Uterus (tissue), 4 donors: Measurements from ENCODE around the gene TMEM242. TPM values are rescaled to one million over a fixed set of nuclear protein-coding genes. Genes with fewer than 3 reads are reported as not detected.

Experiments used
- DNase-seq, 2 donors: peaks; one replicate each; pipeline ENCODE4 v3.0.0-alpha.2; 2019 to 2020
- H3K27ac ChIP-seq, 2 donors: fragments of 200-600 bp; sonication (generic); 1 replicate in 1 of 2; 2 replicates in 1 of 2; pipeline ENCODE4 v1.5.1; 2016 to 2018
- H3K27me3 ChIP-seq, 2 donors: fragments of 200-600 bp; sonication (generic); one replicate each; pipeline ENCODE4 v1.5.1; 2018 to 2019; ENCODE audit warnings: control low read depth in 1 of 2
- H3K36me3 ChIP-seq, 2 donors: fragments of 200-600 bp; sonication (generic); one replicate each; pipeline ENCODE4 v1.5.1; 2019; ENCODE audit warnings: control low read depth in 1 of 2
- H3K4me1 ChIP-seq, 2 donors: fragments of 200-600 bp; sonication (generic); one replicate each; pipeline ENCODE4 v1.5.1; 2018 to 2019; ENCODE audit warnings: control low read depth in 1 of 2
- H3K4me3 ChIP-seq, 2 donors: fragments of 200-600 bp; sonication (generic); 1 replicate in 1 of 2; 2 replicates in 1 of 2; pipeline ENCODE4 v1.5.1; 2018 to 2019; ENCODE audit warnings: mild to moderate bottlenecking in 1 of 2
- H3K9me3 ChIP-seq, 2 donors: fragments of 200-600 bp; sonication (generic); one replicate each; pipeline ENCODE4 v1.5.1; 2019; ENCODE audit warnings: control low read depth in 1 of 2
- CTCF ChIP-seq, 4 experiments: fragments of 200-600 bp in 2 of 4; fragments of 450-650 bp in 2 of 4; sonication (generic) in 2 of 4; IDR thresholded peaks; one replicate each; pipeline ENCODE4 v1.5.1; 2016 to 2019; ENCODE audit warnings: antibody characterized with exemption in 4 of 4, mild to moderate bottlenecking in 2 of 4, moderate library complexity in 1 of 4
- POLR2A ChIP-seq, 2 donors: fragments of 450-650 bp; IDR thresholded peaks; one replicate each; pipeline ENCODE4 v1.6.1; 2016; ENCODE audit warnings: antibody characterized with exemption in 2 of 2, mild to moderate bottlenecking in 1 of 2, moderate library complexity in 1 of 2
- intact Hi-C: fragments of 100-400 bp; cut with DNase I; formaldehyde crosslinking; loops from one replicate; pipeline ENCODE4 v1.15.1; 2023; ENCODE audit warnings: low total_unique reads
- total RNA-seq, 4 donors: library from RNA; depleted of rRNA in 3 of 4; stranded (reverse); fragments of >200 nt in 3 of 4; gene quantifications; one replicate each; pipeline versions ENCODE4 v1.1.0 to v1.2.4, GENCODE V29; 2014 to 2023
- donor health status: DM: yes; HTN: yes; CAD: no.

The TMEM242 gene
- total RNA-seq, 4 donors from 2014 or later = 3.3 to 14.2 (median 11.8) TPM

DNA sequence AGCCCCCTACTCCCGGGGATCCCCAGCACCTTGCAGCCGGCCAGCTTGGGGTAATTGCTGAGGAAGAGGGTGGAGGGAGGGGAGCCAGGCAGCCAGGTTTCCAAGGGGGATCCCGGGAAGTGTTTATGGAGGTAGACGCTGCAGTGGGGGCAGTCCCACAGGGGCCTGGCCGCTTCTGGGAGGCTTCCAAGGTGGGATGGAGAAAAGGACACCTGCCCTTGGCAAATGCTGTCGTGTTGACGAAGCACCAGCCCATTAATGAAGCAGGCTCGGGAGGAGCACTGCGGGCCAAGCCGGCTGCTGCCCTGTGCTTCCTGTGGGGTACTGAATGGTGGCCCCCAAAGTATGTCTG, 82.4 kb downstream of the TMEM242 start:
- Histone ChIP-seq H3K4me1 (peaks cover 0 to 8% of the 10 kb centered on the region in 2 donors), H3K36me3 (no peaks in the 10 kb centered on the region), H3K4me3 (peak overlapping the region in 1 of 2 donors; percentile 27), H3K27ac (peak overlapping the region; percentile 87 to 94), H3K27me3 (no peaks in the 10 kb centered on the region), H3K9me3 (no peaks in the 10 kb centered on the region)
- peak in 1 of 2 donors; percentile 51 for DNase-seq
- TF ChIP-seq CTCF (IDR thresholded peaks at IDR 0.05) (no peak), POLR2A (IDR thresholded peaks at IDR 0.05) (no peak)
- intact Hi-C loops = no loop called here

- Histone ChIP-seq H3K36me3 (no peaks in the 10 kb centered on the region), H3K4me1 (peaks cover 0 to 5% of the 10 kb centered on the region in 2 donors), H3K27me3 (no peaks in the 10 kb centered on the region), H3K27ac (peak overlapping the region; percentile 87 to 94), H3K4me3 (peak overlapping the region; percentile 6 to 27), H3K9me3 (no peaks in the 10 kb centered on the region)
- peak; percentile 92 to 94 for DNase-seq
- TF ChIP-seq CTCF (IDR thresholded peaks at IDR 0.05) = no peak
- TF ChIP-seq POLR2A (IDR thresholded peaks at IDR 0.05) = no peak
- intact Hi-C loops = no loop called here
These were observed 83.0 kb downstream of the TMEM242 start for GRCh38 chr6:157240059-157240959.

DNA sequence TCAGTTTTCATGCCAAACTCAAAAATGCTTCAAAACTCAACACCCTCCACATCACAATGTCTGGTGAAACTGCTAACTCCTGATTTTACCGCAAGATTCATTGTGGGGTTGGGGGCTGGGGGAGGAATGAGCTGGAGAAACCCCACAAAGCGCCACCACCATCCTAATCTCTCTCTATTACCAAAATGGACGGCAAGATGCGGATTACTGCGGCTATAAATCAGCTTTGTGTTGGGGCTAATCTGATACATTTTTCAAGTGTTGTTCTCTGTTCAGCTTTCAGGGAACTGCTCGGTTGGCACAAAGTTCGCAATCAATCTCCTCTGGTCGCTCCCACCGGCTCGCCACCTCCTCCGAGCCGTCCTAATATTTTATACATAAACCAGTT, 83.7 kb downstream of the TMEM242 start:
- no peaks in the 10 kb centered on the region for H3K36me3 ChIP-seq
- no peak for TF ChIP-seq POLR2A (IDR thresholded peaks at IDR 0.05)
- TF ChIP-seq CTCF (IDR thresholded peaks at IDR 0.05) = no peak
- H3K27me3 ChIP-seq = no peaks in the 10 kb centered on the region
- peak overlapping the region; percentile 87 to 94 for H3K27ac ChIP-seq
- no peaks in the 10 kb centered on the region for H3K9me3 ChIP-seq
- no peaks in the 10 kb centered on the region for H3K4me1 ChIP-seq
- peak overlapping the region; percentile 6 to 27 for H3K4me3 ChIP-seq
- DNase-seq = no peak
- intact Hi-C loops = no loop called here

Other genes starting within 250 kb of the TMEM242 start
- gene ZDHHC14, start 57.7 kb upstream of the TMEM242 start, total RNA-seq = 10 to 100 TPM in 3 of 4 donors, 1 to 10 TPM in 1; 5.6 to 28.3 (median 12.9) TPM